OCI-LY7 (cell line): ENCODE measurements around the gene NAV2.

Experiments used
- CTCF ChIP-seq: fragments of 200-600 bp; sonication (generic); conservative IDR thresholded peaks from 2 replicates; pipeline ENCODE4 v1.5.1; 2014; ENCODE audit warnings: mild to moderate bottlenecking, antibody characterized with exemption, low read length, moderate library complexity, mixed read lengths
- EZH2phosphoT487 ChIP-seq: fragments of 200-600 bp; sonication (generic); IDR thresholded peaks from 2 replicates; pipeline ENCODE4 v1.6.1; 2018; ENCODE audit warnings: low read depth, borderline replicate concordance, mild to moderate bottlenecking, mixed run types, antibody characterized with exemption, low read length, moderate library complexity, mixed read lengths

GRCh38 chr11:20043992-20044391, 331.4 kb downstream of the NAV2 start:
- no peak for TF ChIP-seq CTCF
- TF ChIP-seq EZH2phosphoT487 = no peak
